GM12865 (cell line): ENCODE results near the gene NDRG2.
"Not testable (repeated sequence)": the region's sequence is repeated elsewhere in the genome, so short reads cannot be mapped to it uniquely, and the experiment has no call there.

Source experiments
- DNase-seq: peaks from one replicate; pipeline ENCODE4 v3.0.0; 2010; ENCODE audit warnings: low read depth
- H3K4me3 ChIP-seq: 2 replicates; pipeline ENCODE4 v1.5.1; 2011; ENCODE audit warnings: mild to moderate bottlenecking, low read depth, low read length, control low read depth
- CTCF ChIP-seq: IDR thresholded peaks from 2 replicates; pipeline ENCODE4 v1.5.1; 2011; ENCODE audit warnings: low read length, control low read depth, low read depth, inconsistent platforms; ENCODE audit not compliant: insufficient read depth; ENCODE audit errors: missing control alignments

NDRG2 gene

GRCh38 chr14:21018286-21018685 lies 6.6 kb downstream of the NDRG2 start:
- no peak for DNase-seq
- no peak for TF ChIP-seq CTCF
- no peak overlapping the region for H3K4me3 ChIP-seq

GRCh38 chr14:21017528-21018245 lies 7.2 kb downstream of the NDRG2 start:
- no peak for DNase-seq
- no peak overlapping the region for H3K4me3 ChIP-seq
- no peak for TF ChIP-seq CTCF

GRCh38 chr14:21016413-21017190 lies 8.3 kb downstream of the NDRG2 start:
- no peak for DNase-seq
- H3K4me3 ChIP-seq = no peak overlapping the region
- TF ChIP-seq CTCF = no peak

- H3K4me3 ChIP-seq = no peak overlapping the region
- DNase-seq = no peak
- TF ChIP-seq CTCF = no peak
Measured at GRCh38 chr14:21015312-21015711, 9.5 kb downstream of the NDRG2 start.

GRCh38 chr14:21014761-21015190 lies 10.1 kb downstream of the NDRG2 start:
- H3K4me3 ChIP-seq = no peak overlapping the region
- peak; percentile 79 for DNase-seq
- TF ChIP-seq CTCF = peak; percentile 85

GRCh38 chr14:21011136-21011535 lies 13.7 kb downstream of the NDRG2 start:
- no peak overlapping the region for H3K4me3 ChIP-seq
- no peak for DNase-seq
- no peak for TF ChIP-seq CTCF

GRCh38 chr14:21009721-21010120 lies 15.1 kb downstream of the NDRG2 start:
- not testable (repeated sequence) for DNase-seq, H3K4me3 ChIP-seq
